Epidermal melanocyte (primary cell): ENCODE data around the gene RPTOR.
"Not testable (repeated sequence)": the region's sequence is repeated elsewhere in the genome, so short reads cannot be mapped to it uniquely, and the experiment has no call there.

Source experiments
- DNase-seq: peaks from one replicate; pipeline ENCODE4 v3.0.0; 2011; ENCODE audit warnings: low spot score; ENCODE audit not compliant: insufficient read length

The RPTOR gene

GRCh38 chr17:80872501-80873306 is 328.1 kb downstream of the RPTOR start:
- no peak for DNase-seq

- DNase-seq: peak; percentile 48
Measured at GRCh38 chr17:80873307-80873951, 328.8 kb downstream of the RPTOR start.

- DNase-seq: no peak
Measured at GRCh38 chr17:80874866-80875445, 330.3 kb downstream of the RPTOR start.

- not testable (repeated sequence) for DNase-seq
Measured at GRCh38 chr17:80875480-80875995, 330.9 kb downstream of the RPTOR start.

- not testable (repeated sequence) for DNase-seq
Measured at GRCh38 chr17:80876456-80876949, 331.9 kb downstream of the RPTOR start.

- no peak for DNase-seq
Measured at GRCh38 chr17:80876950-80877728, 332.5 kb downstream of the RPTOR start.

DNA sequence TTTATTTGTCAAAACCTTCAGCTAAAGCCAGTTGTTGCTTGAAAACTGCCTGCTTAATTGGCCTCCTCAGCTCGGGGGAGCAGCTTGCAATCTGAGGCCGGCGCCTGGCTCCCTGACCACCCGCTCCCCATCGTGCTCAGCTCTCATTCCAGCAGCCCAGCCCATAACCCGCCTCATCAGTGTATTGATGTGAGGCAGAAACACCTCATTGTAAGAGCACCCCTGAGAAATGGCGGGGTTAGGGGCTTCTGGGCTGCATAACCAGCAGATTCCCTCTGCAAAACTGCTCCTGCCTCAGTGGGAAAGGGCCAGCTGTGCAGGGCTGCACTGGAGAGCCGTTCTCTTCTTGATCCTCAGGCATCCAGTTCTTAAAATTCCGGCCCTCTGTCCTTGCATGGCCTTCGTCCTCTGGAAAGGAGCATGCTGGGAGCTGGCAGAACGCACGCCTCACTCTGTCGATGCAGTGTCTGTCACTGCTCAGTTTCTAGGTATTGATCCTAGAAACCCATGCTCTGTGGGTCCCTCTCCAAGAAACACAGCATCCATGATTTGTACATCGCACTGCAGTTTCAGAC is 333.2 kb downstream of the RPTOR start:
- no peak for DNase-seq

- DNase-seq: no peak
Measured at GRCh38 chr17:80878876-80879722, 334.5 kb downstream of the RPTOR start.

- DNase-seq: no peak
Measured at GRCh38 chr17:80879723-80880647, 335.3 kb downstream of the RPTOR start.

- DNase-seq: no peak
Measured at GRCh38 chr17:80880648-80880985, 336.0 kb downstream of the RPTOR start.

DNA sequence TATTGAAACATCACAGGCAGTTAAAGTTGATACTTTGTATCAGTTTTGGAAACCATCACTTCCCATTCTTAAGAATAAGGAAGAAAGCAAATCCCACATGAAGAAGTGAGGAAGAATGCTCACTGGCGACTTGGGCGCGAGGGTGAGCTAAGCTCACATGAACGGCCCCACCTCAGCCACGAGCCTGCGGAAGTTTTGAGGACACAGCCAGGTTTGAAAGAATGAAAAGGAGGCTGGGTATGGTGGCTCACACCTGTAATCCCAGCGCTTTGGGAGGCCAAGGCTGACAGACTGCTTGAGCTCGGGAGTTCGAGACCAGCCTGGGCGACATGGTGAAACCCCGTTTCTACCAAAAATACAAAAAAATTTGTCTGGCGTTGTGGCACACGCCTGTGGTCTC is 336.7 kb downstream of the RPTOR start:
- no peak for DNase-seq

DNA sequence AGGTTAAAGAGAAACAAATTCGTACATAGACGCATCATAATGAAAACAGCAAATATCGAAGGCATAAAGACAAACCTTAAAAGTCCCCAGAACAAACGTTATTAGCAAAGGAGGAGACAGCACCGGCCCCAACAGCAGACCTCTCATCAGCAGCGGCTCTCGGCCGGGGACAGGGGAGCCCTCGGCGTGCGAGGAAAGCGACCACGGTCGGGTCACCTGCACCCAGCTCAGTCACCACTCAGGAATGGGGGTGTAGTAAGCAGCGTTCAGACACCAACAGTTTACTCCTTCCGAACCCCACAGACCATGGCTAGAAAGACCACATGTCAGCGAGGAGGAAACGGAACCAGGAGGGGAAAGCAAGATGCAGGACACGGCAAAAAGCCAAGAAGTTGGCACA is 337.7 kb downstream of the RPTOR start:
- no peak for DNase-seq

- no peak for DNase-seq
Measured at GRCh38 chr17:80882926-80883685, 338.5 kb downstream of the RPTOR start.

DNA sequence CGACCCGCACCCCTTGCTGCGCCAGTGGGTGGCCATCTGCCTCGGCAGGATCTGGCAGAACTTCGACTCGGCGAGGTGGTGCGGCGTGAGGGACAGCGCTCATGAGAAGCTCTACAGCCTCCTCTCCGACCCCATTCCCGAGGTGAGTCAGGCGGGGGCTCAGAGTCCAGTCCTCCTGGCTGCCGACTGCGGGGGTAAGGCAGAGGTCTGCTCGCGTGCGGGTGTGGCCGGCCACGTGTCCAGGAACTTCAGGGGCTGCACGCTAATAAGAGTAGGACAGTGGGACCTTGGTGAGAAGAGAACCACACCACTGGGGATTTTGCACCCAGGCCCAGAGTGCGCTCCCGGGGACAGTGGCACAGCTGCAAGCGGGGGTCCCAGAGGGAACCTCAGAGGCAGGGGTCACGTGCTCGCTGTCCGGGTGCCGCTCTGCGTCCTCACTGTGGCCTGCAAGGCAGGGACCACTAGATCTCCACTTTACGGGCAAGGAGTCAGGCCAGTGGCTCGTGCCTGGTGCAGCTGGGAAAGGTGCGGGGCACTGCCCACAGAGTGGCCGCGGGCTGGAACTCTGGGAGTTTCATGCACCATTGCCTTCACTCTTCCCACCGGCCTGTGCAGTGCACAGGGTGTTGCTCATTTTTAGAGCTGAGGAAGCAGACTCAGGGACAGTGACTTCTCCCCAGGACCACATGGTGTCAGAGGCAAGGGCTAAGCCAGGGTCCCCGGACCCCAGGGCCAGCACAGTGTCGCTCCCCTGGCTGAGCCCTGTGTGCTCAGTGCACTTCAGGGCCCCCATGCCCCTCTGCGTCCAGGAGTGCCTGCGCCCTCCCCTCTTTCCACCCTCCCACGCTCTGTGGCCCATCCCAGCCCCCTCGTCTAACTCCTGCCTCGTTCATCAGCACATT is 339.4 kb downstream of the RPTOR start:
- no peak for DNase-seq

GRCh38 chr17:80884811-80885210 is 340.2 kb downstream of the RPTOR start:
- no peak for DNase-seq

DNA sequence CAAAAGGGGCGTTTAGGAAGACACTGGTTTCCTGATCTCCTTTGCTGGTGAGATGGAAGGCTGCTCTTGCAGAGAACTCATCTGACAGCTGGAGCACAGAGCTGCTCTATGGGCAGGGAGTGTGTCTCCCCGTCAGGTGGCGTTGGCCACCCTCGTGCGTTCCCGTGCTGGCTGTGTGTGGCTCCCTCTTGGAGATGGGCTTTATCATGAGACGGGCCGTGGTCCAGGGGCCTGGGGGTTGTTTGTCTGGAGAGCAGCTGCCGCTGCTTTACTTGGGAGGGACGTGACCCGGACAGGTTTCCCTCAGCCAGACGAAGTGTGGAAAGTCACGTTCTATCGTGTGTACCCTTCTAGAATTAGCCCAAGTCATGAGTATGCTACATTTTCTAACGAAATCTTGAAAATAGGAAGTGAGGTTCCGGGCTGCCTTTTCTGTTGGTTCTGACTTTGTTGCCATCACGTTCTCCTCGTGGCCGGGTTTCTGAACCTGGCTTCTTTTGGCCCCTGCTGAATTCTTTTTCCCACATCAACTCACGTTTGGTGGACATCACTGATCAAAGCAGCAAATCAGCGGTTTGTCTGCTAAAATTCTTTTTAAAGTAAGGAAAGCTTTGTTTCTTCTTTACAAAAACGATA is 341.4 kb downstream of the RPTOR start:
- DNase-seq: no peak
